ENCODE measurements around the gene RHO. TPM values are rescaled to one million over a fixed set of nuclear protein-coding genes. Genes with fewer than 3 reads are reported as not detected.

Gene RHO
- total RNA-seq, 1 experiment from 2014 or later: not detected

DNA sequence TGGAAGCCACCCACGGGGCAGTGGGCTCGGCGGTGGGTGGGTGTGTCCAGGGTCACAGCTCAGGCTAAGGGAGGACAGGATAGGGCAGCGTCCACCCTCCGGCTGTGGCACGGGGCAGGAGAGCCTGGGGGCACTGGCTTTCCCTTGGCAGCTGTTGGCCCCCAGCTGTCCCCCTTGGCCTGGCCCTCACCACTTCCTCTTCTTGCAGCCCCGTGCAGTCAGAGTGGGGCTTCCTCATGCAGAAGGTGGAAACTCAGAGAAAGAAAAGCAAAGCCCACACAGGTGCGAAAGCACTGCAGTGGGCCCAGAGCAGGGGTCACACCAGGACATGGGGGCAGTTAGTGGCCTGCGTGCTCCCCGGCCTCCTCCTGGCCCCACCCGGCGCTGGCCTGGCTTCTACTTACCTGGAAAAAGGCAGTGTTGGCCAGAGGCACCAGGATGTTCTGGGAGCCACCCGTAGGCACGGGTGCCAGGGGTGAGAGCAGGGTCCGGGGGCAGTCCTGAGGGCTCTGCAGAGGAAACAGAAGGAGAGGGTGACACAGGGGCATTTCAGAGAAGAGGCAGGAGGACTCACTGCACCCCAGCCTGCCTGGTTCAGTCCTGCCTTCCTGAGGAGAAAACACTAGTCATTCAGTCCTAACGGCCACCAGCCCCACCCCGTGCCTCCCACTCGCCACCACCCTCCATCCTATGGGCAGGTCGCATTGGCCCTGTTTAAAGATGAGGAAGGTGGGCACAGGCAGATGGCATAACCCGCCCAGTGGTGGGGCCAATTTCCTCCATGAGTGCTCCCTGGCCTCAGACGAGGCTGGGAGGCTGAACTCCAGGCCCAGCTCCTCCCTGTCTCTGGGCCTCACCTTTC is 49.7 kb downstream of the RHO start:
- H3K23ac ChIP-seq (ENCODE audit: insufficient read length, low read depth, low read length): no peak overlapping the region
- H3K27ac Mint-ChIP-seq: no peak overlapping the region

More for the DNA sequence above, 49.7 kb downstream of the RHO start:
- Histone ChIP-seq H2BK15ac (ENCODE audit: low read depth, low read length) (no peak overlapping the region), H2AFZ (ENCODE audit: low read length) (no peak overlapping the region), H3K79me1 (ENCODE audit: insufficient read depth, low read depth, low read length, poor library complexity, severe bottlenecking) (no peaks in the 10 kb centered on the region), H4K5ac (ENCODE audit: insufficient read length, low read depth, low read length) (no peak overlapping the region), H3K18ac (ENCODE audit: insufficient read length, low read depth, low read length) (no peak overlapping the region), H4K91ac (ENCODE audit: insufficient read length, low read depth, low read length) (no peak overlapping the region), H3K27ac (ENCODE audit: insufficient read length, low read depth, low read length) (no peak overlapping the region), H2AK5ac (ENCODE audit: insufficient read length, low read length) (no peak overlapping the region), H2BK5ac (ENCODE audit: insufficient read length, low read length) (no peak overlapping the region), H3K27me3 (ENCODE audit: insufficient read depth, low read length) (no peaks in the 10 kb centered on the region), H2BK120ac (ENCODE audit: low read depth, low read length, poor library complexity, severe bottlenecking) (no peak overlapping the region), H3K79me2 (ENCODE audit: insufficient read depth, low read length) (no peaks in the 10 kb centered on the region), H4K20me1 (ENCODE audit: control insufficient read depth, insufficient read depth, insufficient read length) (no peaks in the 10 kb centered on the region), H2BK12ac (ENCODE audit: insufficient read length, low read depth, low read length) (no peak overlapping the region), H3K23me2 (ENCODE audit: insufficient read length, low read depth, low read length, poor library complexity, severe bottlenecking) (no peaks in the 10 kb centered on the region), H2BK20ac (ENCODE audit: low read depth, low read length, poor library complexity, severe bottlenecking) (no peak overlapping the region), H4K8ac (replicated peaks; ENCODE audit: insufficient read length, low read depth, low read length) (no peak overlapping the region), H3K9me3 (ENCODE audit: control insufficient read depth, low read depth, low read length) (no peaks in the 10 kb centered on the region), H3T11ph (ENCODE audit: low read length) (no peak overlapping the region), H3K56ac (ENCODE audit: insufficient read length, low read depth, low read length) (no peak overlapping the region), H3K14ac (ENCODE audit: insufficient read depth, low read length) (no peak overlapping the region), H3K4ac (ENCODE audit: low read depth, low read length) (no peak overlapping the region), H3K4me1 (ENCODE audit: insufficient read depth, low read length) (no peaks in the 10 kb centered on the region), H3K9ac (ENCODE audit: extremely low read depth, insufficient read length, low read length) (no peak overlapping the region), H3K4me2 (ENCODE audit: insufficient read depth, insufficient read length, low read length) (no peak overlapping the region)
- DNase-seq: no peak
- no peaks in the 10 kb centered on the region for H3K27me3 Mint-ChIP-seq (ENCODE audit: low read depth)
- H3K4me1 Mint-ChIP-seq: peaks cover 13 to 15% of the 10 kb centered on the region in 2 experiments
- H3K9me3 Mint-ChIP-seq: no peaks in the 10 kb centered on the region
- TF ChIP-seq, protein P1, sequence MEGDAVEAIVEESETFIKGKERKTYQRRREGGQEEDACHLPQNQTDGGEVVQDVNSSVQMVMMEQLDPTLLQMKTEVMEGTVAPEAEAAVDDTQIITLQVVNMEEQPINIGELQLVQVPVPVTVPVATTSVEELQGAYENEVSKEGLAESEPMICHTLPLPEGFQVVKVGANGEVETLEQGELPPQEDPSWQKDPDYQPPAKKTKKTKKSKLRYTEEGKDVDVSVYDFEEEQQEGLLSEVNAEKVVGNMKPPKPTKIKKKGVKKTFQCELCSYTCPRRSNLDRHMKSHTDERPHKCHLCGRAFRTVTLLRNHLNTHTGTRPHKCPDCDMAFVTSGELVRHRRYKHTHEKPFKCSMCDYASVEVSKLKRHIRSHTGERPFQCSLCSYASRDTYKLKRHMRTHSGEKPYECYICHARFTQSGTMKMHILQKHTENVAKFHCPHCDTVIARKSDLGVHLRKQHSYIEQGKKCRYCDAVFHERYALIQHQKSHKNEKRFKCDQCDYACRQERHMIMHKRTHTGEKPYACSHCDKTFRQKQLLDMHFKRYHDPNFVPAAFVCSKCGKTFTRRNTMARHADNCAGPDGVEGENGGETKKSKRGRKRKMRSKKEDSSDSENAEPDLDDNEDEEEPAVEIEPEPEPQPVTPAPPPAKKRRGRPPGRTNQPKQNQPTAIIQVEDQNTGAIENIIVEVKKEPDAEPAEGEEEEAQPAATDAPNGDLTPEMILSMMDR (conservative IDR thresholded peaks at IDR 0.05): no peak
- H3K4me3 Mint-ChIP-seq: no peak overlapping the region
- no CpG with 5 or more reads among the region's 21 CpGs for WGBS (ENCODE audit: extremely low coverage, insufficient read length, low lambda C conversion rate)
- H3K36me3 Mint-ChIP-seq (ENCODE audit: insufficient read depth in 1 of 3, low read depth in 3 of 3): 0 out of 7 replicates have a peak, but pooled peaks cover 0 to 1% (median 0%) of the 10 kb centered on the region in 3 experiments
